ENCODE results near the gene MMP2.

- TF ChIP-seq CTCF (IDR thresholded peaks at IDR 0.05): no peak
- TF ChIP-seq EP300 (IDR thresholded peaks at IDR 0.05): no peak
These were observed 42.8 kb downstream of the MMP2 start for GRCh38 chr16:55521792-55522191.

All from esophagus muscularis mucosa (tissue), 3 donors.